ENCODE data around the gene EPHB1.

The EPHB1 gene

GRCh38 chr3:135292162-135292561 lies 497.1 kb downstream of the EPHB1 start:
- TF ChIP-seq ZNF8 (CRISPR knock-in tag; IDR thresholded peaks at IDR 0.05): no peak
- TF ChIP-seq TSHZ2 (CRISPR knock-in tag; IDR thresholded peaks at IDR 0.05): no peak
- no peak for TF ChIP-seq ZFP3 (CRISPR knock-in tag; IDR thresholded peaks at IDR 0.05)
- TF ChIP-seq, protein P1, sequence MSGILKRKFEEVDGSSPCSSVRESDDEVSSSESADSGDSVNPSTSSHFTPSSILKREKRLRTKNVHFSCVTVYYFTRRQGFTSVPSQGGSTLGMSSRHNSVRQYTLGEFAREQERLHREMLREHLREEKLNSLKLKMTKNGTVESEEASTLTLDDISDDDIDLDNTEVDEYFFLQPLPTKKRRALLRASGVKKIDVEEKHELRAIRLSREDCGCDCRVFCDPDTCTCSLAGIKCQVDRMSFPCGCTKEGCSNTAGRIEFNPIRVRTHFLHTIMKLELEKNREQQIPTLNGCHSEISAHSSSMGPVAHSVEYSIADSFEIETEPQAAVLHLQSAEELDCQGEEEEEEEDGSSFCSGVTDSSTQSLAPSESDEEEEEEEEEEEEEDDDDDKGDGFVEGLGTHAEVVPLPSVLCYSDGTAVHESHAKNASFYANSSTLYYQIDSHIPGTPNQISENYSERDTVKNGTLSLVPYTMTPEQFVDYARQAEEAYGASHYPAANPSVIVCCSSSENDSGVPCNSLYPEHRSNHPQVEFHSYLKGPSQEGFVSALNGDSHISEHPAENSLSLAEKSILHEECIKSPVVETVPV (CRISPR knock-in tag; IDR thresholded peaks at IDR 0.05): no peak
- TF ChIP-seq PPARA (CRISPR knock-in tag; IDR thresholded peaks at IDR 0.05; ENCODE audit: borderline replicate concordance): no peak
- no peak for TF ChIP-seq BACH2 (CRISPR knock-in tag; IDR thresholded peaks at IDR 0.05; ENCODE audit: borderline replicate concordance)
- TF ChIP-seq CSDC2 (CRISPR knock-in tag; IDR thresholded peaks at IDR 0.05): no peak
- TF ChIP-seq ZNF565 (CRISPR knock-in tag; conservative IDR thresholded peaks at IDR 0.05; ENCODE audit: low read depth): no peak
- TF ChIP-seq OSR1 (CRISPR knock-in tag; IDR thresholded peaks at IDR 0.05): no peak
- no peak for TF ChIP-seq ZC3H10 (CRISPR knock-in tag; IDR thresholded peaks at IDR 0.05)
- ATAC-seq: no peak

DNA sequence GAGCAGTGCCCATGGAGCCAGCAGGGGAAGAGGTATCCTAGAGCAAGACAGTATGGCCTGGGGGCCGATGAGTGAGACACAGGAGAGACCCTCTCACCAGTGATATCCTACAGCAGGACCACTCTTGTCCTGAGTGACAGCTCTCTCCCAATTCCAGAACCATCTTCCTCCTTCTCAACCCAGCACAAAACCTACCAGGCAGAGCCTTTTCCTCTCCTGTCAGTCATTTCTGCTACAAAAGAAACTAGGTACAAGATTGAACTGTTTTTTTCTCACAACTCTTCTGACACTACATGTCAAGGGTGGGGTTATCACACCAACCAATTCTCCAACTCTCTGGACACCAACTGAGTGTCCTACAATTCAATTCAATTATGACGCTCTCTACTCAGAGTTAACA lies 506.6 kb downstream of the EPHB1 start:
- ATAC-seq: no peak
- TF ChIP-seq TSHZ2 (CRISPR knock-in tag; IDR thresholded peaks at IDR 0.05): no peak

DNA sequence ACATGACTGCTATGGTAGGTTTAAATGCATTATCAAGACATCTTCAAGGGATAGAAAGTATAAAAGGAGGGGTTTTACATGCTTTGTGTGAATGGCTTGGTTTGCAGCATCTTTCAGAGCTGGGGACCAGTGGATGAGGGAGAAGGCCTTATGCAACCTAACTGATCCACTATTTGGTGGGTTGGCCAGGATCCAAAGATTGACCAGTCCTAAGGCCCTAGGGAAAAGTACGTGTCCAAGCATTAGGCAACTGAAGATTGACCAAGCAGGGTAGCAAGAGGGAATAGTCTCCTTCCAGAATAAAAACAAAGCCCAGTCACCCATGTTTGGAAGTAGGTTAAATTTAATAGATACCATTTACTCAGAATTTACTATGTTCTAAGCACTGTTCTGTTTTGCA lies 509.3 kb downstream of the EPHB1 start:
- TF ChIP-seq ZFP3 (CRISPR knock-in tag; IDR thresholded peaks at IDR 0.05) (no peak), ZNF70 (CRISPR knock-in tag; IDR thresholded peaks at IDR 0.05) (no peak), ISL1 (CRISPR knock-in tag; IDR thresholded peaks at IDR 0.05) (no peak), ARNTL (CRISPR knock-in tag; IDR thresholded peaks at IDR 0.05; ENCODE audit: borderline replicate concordance, low read depth) (no peak), PATZ1 (CRISPR knock-in tag; IDR thresholded peaks at IDR 0.05; ENCODE audit: borderline replicate concordance) (no peak), PPARA (CRISPR knock-in tag; IDR thresholded peaks at IDR 0.05; ENCODE audit: borderline replicate concordance) (no peak), ZNF565 (CRISPR knock-in tag; conservative IDR thresholded peaks at IDR 0.05; ENCODE audit: low read depth) (no peak), SNAI2 (CRISPR knock-in tag; IDR thresholded peaks at IDR 0.05) (no peak), TCF4 (CRISPR knock-in tag; IDR thresholded peaks at IDR 0.05; ENCODE audit: borderline replicate concordance) (no peak), GLIS3 (CRISPR knock-in tag; IDR thresholded peaks at IDR 0.05) (no peak), TSHZ2 (CRISPR knock-in tag; IDR thresholded peaks at IDR 0.05) (no peak), ZNF8 (CRISPR knock-in tag; IDR thresholded peaks at IDR 0.05) (no peak), POU6F1 (CRISPR knock-in tag; IDR thresholded peaks at IDR 0.05; ENCODE audit: borderline replicate concordance, low read depth) (no peak), OSR1 (CRISPR knock-in tag; IDR thresholded peaks at IDR 0.05) (no peak), RARB (CRISPR knock-in tag; IDR thresholded peaks at IDR 0.05) (no peak)
- TF ChIP-seq, protein P1 (CRISPR knock-in tag; IDR thresholded peaks at IDR 0.05): no peak

More for the DNA sequence above, 509.3 kb downstream of the EPHB1 start:
- no peak for ATAC-seq

Data from SK-N-SH treated with all-trans-retinoic acid at 6 μM for 48 hours (cell line).